Stimulated activated CD4-positive, alpha-beta T cell treated with anti-CD3 and anti-CD28 coated beads, Interleukin-1b, Interleukin-23, amount 100 ng/mL, for 4 hours (primary cell): ENCODE measurements around the gene ABLIM1.

Experiments
- DNase-seq, 2 donors: peaks; one replicate each; pipeline ENCODE4 v3.0.0-alpha.2; 2020; ENCODE audit warnings: low read depth in 2 of 2

The ABLIM1 gene

DNA sequence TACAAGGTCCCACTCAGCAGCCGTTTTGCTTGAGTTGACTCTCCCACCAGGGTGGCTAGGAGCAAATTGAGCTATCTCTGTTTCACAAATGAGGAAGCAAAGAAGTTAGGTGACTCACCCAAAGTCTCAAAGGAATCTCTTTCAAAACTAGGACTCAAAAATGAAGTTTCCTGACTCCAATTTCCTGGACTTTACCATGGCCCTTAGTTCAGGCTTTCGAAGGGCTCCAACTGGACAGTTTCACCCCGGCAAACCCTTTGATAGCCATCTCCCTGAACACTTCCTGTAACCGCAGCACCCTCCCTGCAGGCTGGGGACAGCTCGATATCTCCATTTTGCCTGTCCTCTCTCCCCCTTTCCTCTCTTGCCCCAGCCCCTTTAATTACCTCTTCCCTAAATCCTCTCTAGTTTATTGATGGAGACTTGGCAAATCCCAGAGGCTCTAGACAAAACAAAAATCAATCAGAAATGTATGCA lies 249.1 kb downstream of the ABLIM1 start:
- DNase-seq: no peak

DNA sequence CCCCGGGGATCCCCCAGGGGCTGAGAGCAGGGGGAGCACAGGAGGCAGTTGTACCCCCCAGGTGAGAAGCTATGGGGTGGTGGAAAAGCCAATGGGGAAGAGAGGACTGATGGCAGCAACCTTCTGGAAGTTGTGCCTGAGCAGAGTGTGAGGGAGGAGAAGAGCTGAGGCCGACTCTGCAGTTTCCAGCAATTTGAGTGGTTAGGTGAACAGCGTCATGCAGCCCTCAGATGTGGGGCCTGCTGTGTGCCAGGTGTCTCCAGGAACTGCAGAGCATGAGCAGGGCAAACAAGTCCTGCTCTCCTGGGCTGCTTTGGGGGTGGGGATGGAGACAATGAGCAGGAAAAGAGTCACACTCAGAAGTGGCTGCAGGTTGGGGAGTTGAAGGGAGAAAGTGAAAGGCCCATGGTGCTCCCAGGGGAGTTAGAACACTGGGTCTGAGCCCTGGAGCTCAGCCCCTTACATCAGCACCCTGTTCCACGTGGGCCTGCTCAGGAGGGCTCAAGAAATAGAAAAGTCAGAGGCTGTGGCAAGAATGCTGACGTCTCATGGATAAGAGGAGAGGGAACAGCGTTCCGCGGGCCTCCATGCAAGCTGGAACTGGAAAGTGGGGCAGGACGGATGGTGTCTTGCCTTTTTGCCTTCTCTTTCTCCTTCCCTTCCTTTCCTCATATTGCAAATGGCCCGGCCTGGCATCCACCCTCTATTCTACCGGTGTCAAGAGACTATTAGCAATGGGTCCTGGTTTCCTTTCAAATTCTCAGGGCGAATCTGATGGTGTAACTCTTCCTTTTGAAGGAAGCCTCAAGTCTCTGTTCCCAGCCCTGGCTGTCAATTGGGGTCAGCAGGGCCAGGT lies 249.7 kb downstream of the ABLIM1 start:
- DNase-seq: no peak

DNA sequence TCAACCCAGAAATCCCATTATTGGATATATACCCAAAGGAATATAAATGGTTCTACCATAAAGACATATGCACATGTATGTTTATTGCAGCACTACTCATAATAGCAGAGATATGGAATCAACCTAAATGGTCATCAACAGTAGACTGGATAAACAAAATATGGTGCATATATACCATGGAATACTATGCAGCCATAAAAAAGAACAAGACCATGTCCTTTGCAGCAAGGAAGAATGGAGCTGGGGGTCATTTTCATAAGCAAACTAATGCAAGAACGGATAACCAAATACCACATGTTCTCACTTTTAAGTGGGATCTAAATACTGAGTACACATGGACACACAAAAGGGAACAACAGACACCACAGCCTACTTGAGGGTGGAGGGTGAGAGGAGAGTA lies 251.6 kb downstream of the ABLIM1 start:
- no peak for DNase-seq

DNA sequence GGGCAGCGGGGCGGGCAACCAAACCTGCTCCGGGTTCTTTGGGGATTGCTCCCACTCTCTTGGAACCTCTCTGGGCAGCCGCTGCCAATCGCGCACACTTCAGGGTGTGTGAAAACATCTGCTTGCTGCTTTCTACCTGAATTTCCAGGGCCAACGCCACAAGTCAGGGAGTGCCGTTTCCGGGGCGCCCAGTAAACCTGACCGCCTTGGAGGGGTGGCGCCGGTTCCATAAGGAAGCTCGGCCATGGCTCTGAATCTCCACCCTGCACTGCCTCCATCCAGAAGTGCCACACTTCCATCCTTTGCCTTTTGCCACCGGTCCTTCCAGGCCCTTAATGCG lies 253.1 kb downstream of the ABLIM1 start:
- no peak for DNase-seq

DNA sequence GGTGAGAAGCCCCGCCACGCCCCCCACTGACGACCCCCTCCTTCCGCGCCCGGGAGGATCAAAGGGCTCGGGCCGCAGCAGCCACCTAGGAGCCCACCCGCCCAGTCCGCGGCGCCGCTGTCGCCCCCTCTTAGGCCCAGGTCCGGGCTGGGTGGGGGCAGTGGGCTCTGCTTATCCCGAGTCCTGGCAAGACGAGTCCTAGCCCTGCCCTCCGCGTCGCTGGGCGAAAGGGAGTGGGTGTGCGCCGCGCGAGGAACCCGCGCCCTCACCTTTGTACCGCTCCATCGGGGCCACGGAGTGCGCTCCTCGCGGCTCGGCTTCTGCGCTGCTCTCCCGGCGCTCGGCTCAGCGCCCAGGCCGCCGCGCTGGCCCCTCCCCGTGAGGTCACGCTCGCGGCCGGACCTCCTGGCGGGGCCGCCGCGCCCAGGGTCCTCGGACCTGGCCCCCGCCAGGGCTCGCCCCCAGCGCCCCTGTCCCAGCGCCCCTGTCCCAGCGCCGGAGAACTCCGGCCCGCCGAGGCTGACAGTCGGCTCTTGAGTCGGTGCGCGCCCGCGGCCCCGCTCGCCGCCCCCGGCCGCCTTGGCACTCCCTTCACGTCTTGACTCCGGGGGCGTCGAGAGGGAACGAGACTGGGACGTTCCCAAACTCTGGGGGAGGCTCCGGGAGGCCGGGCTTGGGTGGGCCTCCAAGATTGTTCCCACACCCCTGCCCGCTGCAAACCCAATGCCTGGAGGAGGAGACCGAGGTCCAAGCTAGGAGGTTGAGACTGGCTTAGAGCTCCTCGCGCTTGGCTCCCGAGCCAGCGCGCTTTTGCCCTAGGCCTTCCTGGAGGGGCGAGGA lies 253.7 kb downstream of the ABLIM1 start, which contains the start of gene AFAP1L2:
Gene AFAP1L2, minus strand, starts transcription at position 332 of the 840 bp plus-strand sequence. Its CDS starts 47 bp downstream, at position 285.
- DNase-seq: no peak

DNA sequence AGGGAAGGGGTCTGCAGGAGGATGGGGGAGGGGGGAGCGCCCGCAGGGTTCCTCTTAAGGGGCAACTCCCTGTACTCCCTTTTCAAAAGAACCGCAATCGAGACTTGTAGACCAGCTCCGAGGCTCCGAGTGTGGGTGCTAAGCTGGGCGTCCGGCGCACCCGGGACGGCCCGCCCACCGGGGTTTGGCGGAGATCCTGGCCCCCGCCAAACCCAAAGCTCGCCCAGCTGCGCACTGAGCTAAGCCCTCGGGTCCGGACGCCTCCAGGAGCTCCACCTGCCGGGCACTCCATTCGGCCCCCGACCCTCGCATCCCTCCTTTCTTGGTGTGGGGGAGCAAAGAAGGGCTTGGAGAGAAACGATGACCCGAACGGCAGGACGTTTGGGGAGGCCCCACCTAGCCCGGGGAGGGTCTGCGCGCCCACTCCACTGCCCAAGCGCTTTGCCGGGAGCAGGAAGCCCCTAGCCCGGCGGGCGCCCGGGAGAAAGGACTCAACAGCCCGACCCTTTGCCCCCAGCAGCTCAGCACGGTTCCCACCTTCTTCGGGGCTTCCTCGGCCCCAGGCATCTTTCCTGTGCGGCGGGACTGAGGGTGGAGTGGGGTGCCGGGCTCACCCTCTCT lies 254.4 kb downstream of the ABLIM1 start:
- no peak for DNase-seq

DNA sequence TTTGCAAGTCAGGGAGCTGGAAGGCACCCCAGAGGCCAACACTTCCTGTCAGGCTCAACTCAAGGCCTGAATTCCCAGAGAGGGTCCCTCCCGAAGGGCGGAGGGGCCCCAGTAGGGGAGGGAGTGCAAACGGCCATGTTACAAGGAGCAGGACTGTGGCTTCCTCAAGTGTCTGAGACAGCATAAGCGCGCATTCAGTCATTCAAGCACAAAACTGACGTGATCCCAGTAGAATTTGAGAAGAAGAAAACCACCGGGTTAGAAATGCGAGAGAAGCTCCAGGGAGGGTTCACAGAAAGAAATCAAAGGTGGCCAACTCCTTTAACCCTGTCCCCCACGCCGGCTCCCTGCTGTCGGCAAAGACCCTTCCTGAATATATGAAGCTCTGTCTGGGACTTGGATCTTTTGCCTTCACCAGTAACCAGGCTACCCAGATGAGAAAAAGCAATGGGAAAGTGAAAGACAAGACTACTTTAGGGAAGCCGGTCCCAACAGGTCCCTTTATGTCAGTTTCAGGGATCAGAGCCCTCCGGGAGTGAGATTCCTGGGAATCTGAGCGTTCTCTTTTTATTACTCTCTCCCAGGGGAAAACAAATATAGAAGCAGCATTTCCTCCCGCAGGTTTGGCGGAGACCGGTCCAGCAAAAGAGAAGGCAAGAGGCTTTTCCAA lies 255.1 kb downstream of the ABLIM1 start:
- no peak for DNase-seq

DNA sequence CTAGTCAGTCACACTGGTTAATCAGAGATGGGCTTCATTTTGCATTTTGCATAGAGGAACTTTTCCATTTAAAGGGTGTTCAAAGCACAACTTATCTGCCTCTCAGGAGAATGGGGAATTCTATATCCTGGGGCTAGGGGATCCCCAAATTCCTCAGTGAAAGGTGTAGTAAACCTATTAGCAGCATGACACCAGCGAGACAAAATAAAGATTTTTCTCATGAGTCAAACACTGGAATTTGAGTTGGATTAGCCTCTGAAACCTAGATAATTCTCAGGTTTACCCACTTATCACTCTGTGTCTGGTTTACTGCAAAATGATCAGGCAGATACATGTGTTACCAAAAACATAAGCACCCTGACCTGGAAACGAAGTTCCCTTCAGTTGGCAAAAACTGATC lies 255.8 kb downstream of the ABLIM1 start:
- DNase-seq: no peak

DNA sequence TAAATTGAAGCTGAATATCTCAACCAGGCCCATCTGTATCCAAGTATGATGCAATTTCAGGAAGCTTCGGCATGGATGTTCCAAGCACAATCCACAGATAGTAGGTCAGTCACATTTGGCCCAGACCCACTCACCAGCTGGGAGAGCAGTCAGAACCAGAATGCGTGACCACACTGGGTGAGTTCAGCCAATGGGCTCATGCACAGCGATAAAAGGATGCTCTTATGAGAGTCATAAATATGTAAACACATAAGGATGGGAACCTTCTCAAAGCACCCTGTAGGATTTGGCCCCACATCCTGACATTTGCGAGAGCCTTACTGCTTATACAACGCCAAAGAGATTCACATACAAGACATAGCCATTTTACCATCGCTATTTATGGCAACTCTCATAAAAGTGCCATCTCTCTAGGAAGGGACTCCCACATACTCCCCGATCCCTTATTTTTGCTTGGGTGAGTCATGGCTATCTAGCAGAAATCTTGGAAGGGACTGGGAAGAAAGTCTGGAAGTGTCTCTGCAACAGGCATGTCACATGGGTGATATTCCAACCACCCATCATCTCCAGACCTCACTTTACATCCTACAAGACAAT lies 256.8 kb downstream of the ABLIM1 start:
- DNase-seq: no peak

DNA sequence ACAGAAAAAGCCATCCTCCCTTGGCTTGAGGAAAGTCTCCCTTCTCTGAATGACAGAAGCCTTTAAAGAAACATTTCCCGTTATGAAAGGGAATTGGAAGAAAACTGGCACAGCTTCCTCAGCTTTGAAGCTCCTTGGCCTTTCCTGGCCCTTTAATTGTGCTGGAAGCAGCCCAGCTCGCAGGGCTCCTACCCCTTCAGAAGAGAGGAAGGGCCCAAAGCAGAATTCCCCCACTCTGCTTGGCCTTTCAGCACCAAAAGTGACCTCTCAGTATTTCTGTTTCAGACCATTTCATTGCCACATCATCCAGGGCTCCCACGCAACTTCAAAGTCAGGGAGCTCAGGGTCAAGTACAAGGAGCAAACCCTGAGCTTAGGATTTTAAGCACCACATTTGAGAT lies 258.0 kb downstream of the ABLIM1 start:
- no peak for DNase-seq

DNA sequence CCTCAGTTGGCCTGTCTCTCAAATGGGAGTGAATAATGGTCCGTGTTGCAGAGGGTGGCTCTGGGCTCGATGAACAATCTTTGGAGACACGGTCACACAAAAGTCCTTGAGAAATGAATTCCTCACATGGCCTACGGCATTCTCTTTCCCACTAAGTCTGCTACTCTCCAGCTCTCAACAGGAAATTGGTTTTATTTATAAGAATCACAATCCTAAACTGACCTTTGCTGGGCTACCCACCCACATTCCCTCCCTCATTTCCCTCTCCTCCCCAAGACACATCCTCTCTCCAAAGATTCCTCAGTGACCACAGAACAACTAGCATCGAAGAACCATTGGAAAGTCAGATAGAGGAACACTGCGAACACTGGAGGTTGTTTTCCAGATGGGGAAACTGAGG lies 258.5 kb downstream of the ABLIM1 start:
- DNase-seq: no peak

DNA sequence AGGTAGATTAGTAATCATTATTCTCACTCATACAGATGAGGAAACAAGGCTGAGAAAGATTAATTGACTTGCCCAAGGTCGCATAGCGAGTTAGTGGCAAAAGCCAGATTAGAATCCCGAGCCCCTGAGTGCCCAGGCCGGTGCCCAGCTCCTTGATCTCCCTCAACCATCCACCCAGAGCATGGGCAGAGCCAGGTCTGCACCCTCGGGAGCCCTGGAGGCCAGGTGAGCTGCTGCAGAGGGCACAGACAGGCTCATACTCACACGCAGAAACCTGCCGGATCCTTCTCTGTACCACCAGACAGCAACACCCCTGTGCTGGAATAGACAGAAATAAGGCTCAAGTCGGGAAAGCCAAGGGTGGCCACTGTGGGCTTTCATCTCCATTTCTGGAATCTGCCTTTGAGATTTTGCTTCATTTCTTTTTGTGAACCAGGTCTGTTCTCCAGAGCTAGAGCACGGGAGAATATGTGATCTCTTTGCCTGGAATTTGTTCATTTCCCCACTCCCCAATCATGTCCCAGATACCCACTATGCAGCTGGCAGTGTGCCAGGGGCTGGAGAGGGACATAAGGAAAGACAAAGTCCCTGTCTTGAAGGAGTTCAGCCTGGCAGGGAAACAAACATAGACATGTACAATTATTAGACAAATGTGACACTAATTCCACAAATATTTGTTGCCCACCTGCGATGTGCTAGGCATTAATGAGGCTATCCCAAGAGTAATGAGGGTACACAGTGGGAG lies 259.3 kb downstream of the ABLIM1 start:
- DNase-seq: no peak

DNA sequence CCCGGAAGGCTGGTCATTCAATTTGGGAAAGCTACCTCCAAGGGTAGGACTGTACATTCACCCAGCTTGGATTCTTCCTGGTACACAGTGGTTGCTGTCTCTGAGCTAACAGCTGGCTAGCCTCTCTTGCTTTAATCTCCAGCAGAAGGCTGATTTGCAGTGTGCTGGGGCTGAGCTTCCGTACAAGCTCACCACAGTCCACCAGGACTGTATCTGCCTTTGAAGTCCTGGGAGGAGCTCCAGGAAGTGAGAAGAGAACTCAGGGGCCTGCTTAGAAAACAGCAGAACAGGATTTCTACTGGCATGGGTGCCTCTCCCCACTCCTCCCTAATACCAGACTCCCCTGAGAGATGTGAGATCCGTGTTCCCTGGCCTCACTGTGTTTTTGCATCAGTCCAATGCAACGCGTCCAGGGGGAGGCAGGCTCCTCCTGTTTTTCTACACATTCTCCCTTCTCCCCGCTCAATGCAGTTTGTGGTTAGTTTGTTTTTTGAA lies 260.4 kb downstream of the ABLIM1 start:
- DNase-seq: no peak

DNA sequence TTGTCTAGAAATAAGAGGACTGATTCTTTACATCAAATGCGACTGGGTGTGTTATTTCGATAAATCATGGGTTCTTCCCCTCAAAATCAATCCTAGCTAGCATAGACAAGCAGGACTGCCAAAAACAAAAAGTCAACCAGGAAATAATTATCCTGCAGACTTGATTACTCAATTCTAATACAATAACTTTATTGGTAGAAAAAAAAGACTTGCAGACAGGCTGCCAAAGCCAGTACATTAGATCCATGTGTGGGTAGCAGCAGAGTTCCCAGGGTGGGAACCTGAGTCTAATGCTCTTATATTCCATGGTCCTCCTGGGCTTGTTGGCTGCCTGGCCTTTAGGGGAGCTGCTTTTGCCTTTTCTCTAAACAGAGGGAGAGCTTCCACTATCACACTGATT lies 261.6 kb downstream of the ABLIM1 start:
- DNase-seq: no peak

DNA sequence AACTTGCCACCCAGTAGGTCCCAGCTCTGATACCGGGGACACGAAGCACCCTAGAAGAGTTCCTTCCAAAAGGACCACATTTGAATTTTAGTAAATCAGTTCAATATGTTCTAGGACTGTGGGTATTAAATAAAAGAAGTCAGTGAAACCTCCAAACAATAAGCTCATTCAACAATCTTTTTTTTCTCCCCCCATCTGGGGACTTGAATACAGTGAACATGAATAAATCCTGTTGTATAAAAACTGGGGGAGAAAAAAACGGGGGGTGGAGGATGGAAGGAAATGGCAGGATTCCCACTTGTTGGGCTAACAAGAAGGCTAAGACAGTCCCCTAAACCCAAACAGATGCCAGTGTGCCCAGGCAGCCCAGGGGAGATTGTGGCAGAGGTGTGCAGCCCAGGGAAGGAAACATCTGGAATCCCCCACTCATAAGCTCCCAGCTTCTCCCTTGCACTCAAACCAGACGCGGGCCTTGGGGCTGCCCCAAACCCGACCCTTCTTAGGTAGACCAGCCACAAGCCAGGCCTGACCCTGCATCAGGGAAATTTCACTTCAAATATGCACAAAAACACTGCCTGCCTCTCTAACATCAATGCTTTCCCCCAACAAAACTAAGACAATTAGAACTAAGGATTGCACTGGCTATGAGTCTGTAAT lies 262.6 kb downstream of the ABLIM1 start:
- DNase-seq: no peak

DNA sequence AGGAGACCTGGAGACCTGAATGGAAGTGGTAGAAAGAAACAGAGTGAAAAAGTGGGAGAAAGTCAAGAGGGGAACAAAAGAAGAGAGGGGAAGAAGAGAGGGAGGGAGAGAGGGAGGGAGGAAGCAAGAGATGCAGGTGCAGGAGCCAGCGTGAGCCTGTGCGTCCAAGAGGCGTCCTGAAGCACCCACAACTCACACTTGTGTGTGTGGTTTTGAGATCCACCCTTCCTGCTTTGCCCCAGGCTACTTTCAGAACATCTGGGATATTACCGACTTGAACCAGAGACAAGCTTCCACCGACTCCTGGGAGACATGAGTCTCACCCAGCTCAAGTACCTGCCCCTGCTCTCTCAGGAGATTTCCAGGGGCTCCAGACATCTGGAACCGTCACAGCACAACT lies 263.5 kb downstream of the ABLIM1 start:
- no peak for DNase-seq

DNA sequence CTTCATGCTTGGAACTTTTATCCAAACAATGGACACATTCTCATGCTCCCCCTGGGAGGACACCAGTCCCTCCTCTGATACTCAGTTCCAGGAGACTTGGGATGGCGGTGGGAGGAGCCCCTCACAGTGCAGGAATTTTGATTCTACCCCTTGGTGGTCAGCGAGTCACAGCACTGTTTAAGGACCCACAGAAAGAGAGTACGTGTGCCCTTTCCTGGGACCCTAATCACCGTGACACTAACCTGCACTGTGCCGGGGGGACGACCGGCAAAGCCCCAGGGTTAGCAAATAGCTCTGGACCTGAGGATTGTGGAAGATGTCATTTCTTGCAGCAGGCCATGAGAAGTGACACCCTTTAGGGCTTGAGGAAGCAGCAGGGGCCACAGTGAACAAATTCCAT lies 264.2 kb downstream of the ABLIM1 start:
- no peak for DNase-seq

DNA sequence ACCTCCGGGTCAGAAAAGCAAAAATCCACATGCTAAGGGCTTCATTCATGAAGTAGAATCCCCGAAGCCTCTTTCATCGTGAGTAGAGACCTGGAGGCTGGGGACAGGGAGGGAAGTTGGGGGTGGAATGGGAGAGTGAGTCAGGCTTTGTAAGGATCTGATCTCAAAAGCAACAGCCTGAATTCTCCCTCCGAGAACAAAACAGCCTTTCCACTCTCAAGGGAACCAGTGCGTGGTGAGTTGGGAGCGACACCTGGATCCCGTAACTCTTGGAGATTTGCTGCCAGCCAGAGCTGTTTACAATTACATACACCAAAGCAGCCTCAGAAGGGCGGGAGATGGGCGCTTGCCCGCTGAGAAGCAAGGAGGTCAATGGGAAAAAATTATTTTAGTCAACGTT lies 264.6 kb downstream of the ABLIM1 start:
- DNase-seq: no peak

DNA sequence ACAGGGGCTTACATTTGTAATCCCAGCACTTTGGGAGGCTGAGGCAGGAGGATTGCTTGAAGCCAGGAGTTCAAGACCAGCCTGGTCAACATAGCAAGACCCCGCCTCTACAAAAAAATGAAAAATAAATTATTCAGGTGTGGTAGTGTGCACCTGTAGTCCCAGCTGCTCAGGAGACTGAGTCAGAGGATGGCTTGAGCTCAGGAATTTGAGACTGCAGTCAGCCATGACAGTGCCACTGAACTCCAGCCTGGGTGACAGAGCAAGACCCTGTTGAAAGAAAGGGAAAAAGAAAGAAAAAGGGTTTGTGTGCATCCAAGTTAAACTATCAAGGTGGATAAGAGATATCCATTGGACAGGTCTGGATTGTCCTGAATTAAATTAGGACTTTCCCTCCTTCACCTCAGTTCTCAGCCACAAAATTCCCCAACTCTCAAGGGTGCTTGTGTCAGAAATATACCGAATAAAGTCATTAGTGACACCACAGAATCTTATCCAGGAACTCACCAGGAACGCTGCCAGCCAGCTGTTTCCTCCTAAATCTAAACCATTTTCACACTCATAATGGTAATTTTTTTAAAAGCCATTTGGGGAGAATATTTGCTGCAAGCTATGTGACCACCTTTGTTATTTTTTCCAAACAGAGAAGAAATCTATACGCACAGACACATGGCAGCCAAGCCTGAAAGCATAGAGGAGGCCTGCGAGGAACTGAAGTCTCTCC lies 265.8 kb downstream of the ABLIM1 start:
- no peak for DNase-seq
